Caco-2 (cell line): Measurements from ENCODE around the gene KRT15. TPM values are rescaled to one million over a fixed set of nuclear protein-coding genes. Genes with fewer than 3 reads are reported as not detected.

ENCODE experiments used
- BruUV-seq: library from RNA; stranded (reverse); fragments of 400-500 nt; replicated peaks from 2 replicates; lab custom pipeline; 2021; lab: Mats Ljungman, UMichigan
- CTCF ChIA-PET: fragments of 300-600 bp; sonication (Branson Sonifier 250); formaldehyde crosslinking; loops from one replicate; lab custom pipeline; 2022; ENCODE audit warnings: antibody characterized with exemption; lab: Charles Lee
- POLR2A ChIA-PET: fragments of 300-600 bp; sonication (Branson Sonifier 250); formaldehyde crosslinking; loops from one replicate; lab custom pipeline; 2022; ENCODE audit warnings: antibody characterized with exemption; lab: Charles Lee
- DNase-seq, 2 experiments: peaks; one replicate each; pipeline versions ENCODE4 v3.0.0 to v3.0.0-alpha.2; 2020 to 2022
- H3K27me3 ChIP-seq: replicated peaks from 2 replicates; pipeline ENCODE4 v1.6.0; 2011; ENCODE audit warnings: low read length; ENCODE audit not compliant: control insufficient read depth, insufficient read depth
- H3K36me3 ChIP-seq: 2 replicates; pipeline ENCODE4 v1.5.1; 2011; ENCODE audit warnings: low read length; ENCODE audit not compliant: control insufficient read depth, insufficient read depth
- H3K4me1 ChIP-seq: fragments of 250-450 bp; sonication (Bioruptor Pico); 2 replicates; pipeline ENCODE4 v1.5.1; 2020; ENCODE audit warnings: mild to moderate bottlenecking
- H3K4me3 ChIP-seq: 2 replicates; pipeline ENCODE4 v1.5.1; 2011; ENCODE audit warnings: low read depth, mild to moderate bottlenecking, control low read depth, low read length
- H3K9me3 ChIP-seq: fragments of 250-450 bp; sonication (Bioruptor Pico); 2 replicates; pipeline ENCODE4 v1.5.1; 2020; ENCODE audit warnings: mild to moderate bottlenecking, moderate library complexity
- H3K27ac Mint-ChIP-seq: one replicate; pipeline ENCODE4 v1.8.0; 2022; ENCODE audit warnings: mixed read lengths; ENCODE audit not compliant: unreplicated experiment
- H3K27me3 Mint-ChIP-seq: one replicate; pipeline ENCODE4 v1.8.0; 2022; ENCODE audit warnings: mixed read lengths; ENCODE audit not compliant: insufficient read depth, unreplicated experiment
- H3K36me3 Mint-ChIP-seq: one replicate; pipeline ENCODE4 v1.8.0; 2022; ENCODE audit warnings: mild to moderate bottlenecking, mixed read lengths; ENCODE audit not compliant: insufficient read depth, unreplicated experiment
- H3K4me1 Mint-ChIP-seq: one replicate; pipeline ENCODE4 v1.8.0; 2022; ENCODE audit warnings: low read depth, mixed read lengths; ENCODE audit not compliant: unreplicated experiment
- H3K4me3 Mint-ChIP-seq: one replicate; pipeline ENCODE4 v1.8.0; 2022; ENCODE audit warnings: mild to moderate bottlenecking, moderate library complexity, mixed read lengths; ENCODE audit not compliant: unreplicated experiment
- H3K9me3 Mint-ChIP-seq: one replicate; pipeline ENCODE4 v1.8.0; 2022; ENCODE audit warnings: mixed read lengths; ENCODE audit not compliant: unreplicated experiment
- CTCF ChIP-seq, 2 experiments: fragments of 200-600 bp in 1 of 2; IDR thresholded peaks; 1 replicate in 1 of 2; 2 replicates in 1 of 2; pipeline versions ENCODE4 v1.5.1 to v1.8.0; 2011 to 2022; ENCODE audit warnings: antibody characterized with exemption in 1 of 2, control low read depth in 1 of 2, inconsistent platforms in 1 of 2, low read depth in 1 of 2, low read length in 1 of 2, mild to moderate bottlenecking in 1 of 2, moderate library complexity in 1 of 2; ENCODE audit not compliant: insufficient read depth in 1 of 2, severe bottlenecking in 1 of 2, unreplicated experiment in 1 of 2
- intact Hi-C: fragments of 100-400 bp; cut with micrococcal nuclease; formaldehyde crosslinking; loops from one replicate; pipeline ENCODE4 v1.10.0; 2022; ENCODE audit not compliant: unreplicated experiment
- total RNA-seq: library from RNA; stranded (reverse); gene quantifications from 2 replicates; pipeline ENCODE4 v1.2.3, GENCODE V29; 2022

The KRT15 gene
- total RNA-seq, 1 experiment from 2014 or later: 5.3 TPM

DNA sequence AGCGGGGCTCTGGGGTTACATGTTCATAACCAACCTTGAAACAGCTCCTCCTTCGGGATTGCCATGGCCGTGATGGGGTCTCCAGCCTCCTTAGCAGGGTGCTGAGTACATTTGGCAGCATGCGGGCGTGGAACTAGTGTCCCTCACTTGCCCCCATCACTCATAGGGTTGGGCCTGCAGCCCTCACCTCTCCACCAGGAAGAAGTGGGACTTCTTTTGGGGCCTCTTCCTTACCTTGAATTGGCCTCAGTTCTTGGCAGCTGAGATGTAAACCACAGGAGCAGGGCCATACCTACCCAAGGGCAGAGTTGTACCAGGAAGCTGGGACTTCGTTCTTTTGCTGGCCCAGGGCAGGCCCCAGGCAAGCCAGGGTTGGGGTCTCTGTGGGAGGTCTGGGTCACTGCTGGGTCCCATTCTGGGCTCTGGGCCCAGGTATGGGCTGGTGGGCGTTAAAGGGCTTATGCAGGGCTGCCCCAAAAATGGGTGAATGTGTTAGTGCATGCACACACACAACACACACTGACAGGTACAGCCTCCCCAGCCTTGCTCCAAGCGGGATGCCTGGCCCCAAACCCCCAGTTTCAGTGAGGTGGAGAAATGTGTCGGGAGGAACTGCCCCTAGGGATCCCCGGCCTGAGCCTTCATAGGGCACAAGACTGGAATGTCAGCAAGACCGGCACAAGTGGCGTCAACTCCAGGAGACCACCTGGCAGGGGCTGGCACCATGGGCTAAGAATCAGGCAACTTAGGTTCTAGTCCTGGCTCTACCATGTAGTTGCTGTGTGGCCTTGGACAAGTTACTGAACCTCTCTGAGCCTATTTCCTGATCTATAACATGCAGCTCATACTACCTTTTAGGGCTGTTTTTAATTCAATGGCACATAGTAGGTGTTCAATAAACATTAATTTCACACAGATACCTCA, 3.9 kb upstream of the KRT15 start:
- no peaks in the 10 kb centered on the region for H3K9me3 ChIP-seq
- BruUV-seq: TSS peak; percentile 96
- H3K36me3 ChIP-seq: peaks cover 15% of the 10 kb centered on the region
- ChIA-PET CTCF (interaction anchor here (0.6 to 2.9 kb wide), 15 partner anchors 10 to 621 kb away, joined by 3 to 27 read pairs (median 4); no protein-coding TSS in a partner anchor), POLR2A (interaction anchor here (0.6 to 2.0 kb wide), 11 partner anchors 8 to 704 kb away, joined by 3 to 18 read pairs (median 5); no protein-coding TSS in a partner anchor)
- peaks cover 66% of the 10 kb centered on the region for H3K4me1 ChIP-seq
- H3K27me3 ChIP-seq: no peaks in the 10 kb centered on the region
- H3K4me3 ChIP-seq: no peak overlapping the region
- H3K4me1 Mint-ChIP-seq: peaks cover 55% of the 10 kb centered on the region
- peak; percentile 65 to 87 for DNase-seq
- H3K27ac Mint-ChIP-seq: peak overlapping the region; percentile 97
- no peak for TF ChIP-seq CTCF (IDR thresholded peaks at IDR 0.05; ENCODE audit: insufficient read depth in 1 of 2, low read depth in 1 of 2, low read length in 1 of 2, severe bottlenecking in 1 of 2, unreplicated experiment in 1 of 2)
- peaks cover 87% of the 10 kb centered on the region for H3K36me3 Mint-ChIP-seq
- peak overlapping the region; percentile 68 for H3K4me3 Mint-ChIP-seq
- no peaks in the 10 kb centered on the region for H3K27me3 Mint-ChIP-seq
- no peaks in the 10 kb centered on the region for H3K9me3 Mint-ChIP-seq
- intact Hi-C loops: loop anchor here (1.0 to 10.0 kb wide), 4 partner anchors 16 to 615 kb away; no protein-coding TSS in a partner anchor

- H3K4me3 ChIP-seq: no peak overlapping the region
- TF ChIP-seq CTCF (IDR thresholded peaks at IDR 0.05; ENCODE audit: insufficient read depth in 1 of 2, low read depth in 1 of 2, low read length in 1 of 2, severe bottlenecking in 1 of 2, unreplicated experiment in 1 of 2): no peak
- intact Hi-C loops: loop anchor here (1.0 to 10.0 kb wide), 5 partner anchors 15 to 664 kb away; no protein-coding TSS in a partner anchor
- H3K27ac Mint-ChIP-seq: peak overlapping the region; percentile 97
- no peaks in the 10 kb centered on the region for H3K9me3 ChIP-seq
- H3K4me1 ChIP-seq: peaks cover 66% of the 10 kb centered on the region
- H3K27me3 ChIP-seq: no peaks in the 10 kb centered on the region
- no peaks in the 10 kb centered on the region for H3K27me3 Mint-ChIP-seq
- no peaks in the 10 kb centered on the region for H3K9me3 Mint-ChIP-seq
- peaks cover 10% of the 10 kb centered on the region for H3K36me3 ChIP-seq
- CTCF ChIA-PET: interaction anchor here (0.6 to 2.9 kb wide), 17 partner anchors 11 to 620 kb away, joined by 3 to 27 read pairs (median 4); no protein-coding TSS in a partner anchor
- no TSS peak for BruUV-seq
- POLR2A ChIA-PET: interaction anchor here (0.6 to 2.0 kb wide), 11 partner anchors 8 to 703 kb away, joined by 3 to 18 read pairs (median 5); no protein-coding TSS in a partner anchor
- peak; percentile 97 to 99 for DNase-seq
- H3K36me3 Mint-ChIP-seq: peaks cover 79% of the 10 kb centered on the region
- peaks cover 51% of the 10 kb centered on the region for H3K4me1 Mint-ChIP-seq
- H3K4me3 Mint-ChIP-seq: peak overlapping the region; percentile 68
Measured at GRCh38 chr17:41521574-41522261, 3.0 kb upstream of the KRT15 start.
